ENCODE data around the gene COX5B. TPM values are rescaled to one million over a fixed set of nuclear protein-coding genes. Genes with fewer than 3 reads are reported as not detected.
A peak's percentile ranks its signal among the peaks of the same experiment; 100 is the strongest.
"Not testable (repeated sequence)": the region's sequence is repeated elsewhere in the genome, so short reads cannot be mapped to it uniquely, and the experiment has no call there.

Gene COX5B
- total RNA-seq, 1 donor from 2014 or later, result 237 TPM

DNA sequence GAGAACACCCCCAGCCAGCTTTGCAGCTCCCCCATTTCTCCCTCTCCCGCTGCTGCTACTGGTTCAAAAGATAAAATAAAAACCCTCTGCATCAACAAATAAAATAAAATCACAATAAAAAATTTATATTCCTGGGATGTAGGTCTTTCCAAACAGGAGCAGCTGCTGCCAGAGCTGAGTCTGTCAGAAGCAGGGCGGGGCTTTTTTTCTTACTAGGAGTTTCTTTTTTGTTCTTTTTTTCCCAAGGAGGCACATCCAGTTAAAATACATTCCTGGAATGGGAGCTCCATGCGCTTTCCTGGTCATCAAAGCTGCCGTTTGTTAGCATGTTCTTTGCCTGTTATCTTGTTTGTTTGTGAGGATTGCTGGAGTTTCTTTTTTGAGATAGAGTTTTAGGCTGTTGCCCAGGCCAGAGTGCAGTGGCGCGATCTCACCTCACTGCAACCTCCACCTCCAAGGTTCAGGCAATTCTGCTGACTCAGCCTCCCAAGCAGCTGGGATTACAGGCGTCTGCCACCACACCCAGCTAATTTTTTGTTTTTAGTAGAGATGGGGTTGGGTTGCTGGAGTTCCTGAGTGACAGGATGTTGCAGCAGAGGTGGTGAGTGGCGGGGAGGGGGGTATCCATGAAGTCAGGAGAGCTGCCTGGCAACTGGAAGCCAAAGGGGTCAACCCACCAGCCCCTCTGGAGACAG is 20.4 kb upstream of the COX5B start:
- H3K36me3 Mint-ChIP-seq (ENCODE audit: low read depth); H3K27ac Mint-ChIP-seq; intact Hi-C loops (cut with micrococcal nuclease); H3K4me3 Mint-ChIP-seq (ENCODE audit: low read depth); H3K9me3 Mint-ChIP-seq; H3K4me1 Mint-ChIP-seq (ENCODE audit: low read depth); DNase-seq (ENCODE audit: low spot score): not testable (repeated sequence)
- peaks cover 12% of the 10 kb centered on the region for H3K27me3 Mint-ChIP-seq (ENCODE audit: low read depth)

DNA sequence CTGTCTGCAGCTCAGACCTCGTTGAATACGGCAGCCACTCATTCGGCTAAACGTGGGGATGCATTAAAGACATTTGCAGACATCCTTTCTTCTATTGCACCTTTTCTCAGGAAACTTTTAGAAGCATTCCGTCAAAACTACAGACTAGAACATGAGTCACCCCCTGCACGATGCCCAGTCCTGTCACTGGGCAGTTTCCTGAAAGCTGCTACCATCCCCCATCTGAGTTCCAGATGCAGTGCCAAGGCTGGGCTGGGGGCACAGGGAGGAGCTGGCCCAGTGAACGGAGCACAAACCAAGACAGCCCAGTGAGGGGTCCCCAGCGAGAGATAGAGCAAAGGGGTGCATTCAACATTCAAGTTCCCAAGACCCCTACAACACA is 19.8 kb upstream of the COX5B start:
- H3K4me1 Mint-ChIP-seq (ENCODE audit: low read depth); intact Hi-C loops (cut with micrococcal nuclease); H3K4me3 Mint-ChIP-seq (ENCODE audit: low read depth); H3K27ac Mint-ChIP-seq; H3K9me3 Mint-ChIP-seq; H3K36me3 Mint-ChIP-seq (ENCODE audit: low read depth); DNase-seq (ENCODE audit: low spot score): not testable (repeated sequence)
- H3K27me3 Mint-ChIP-seq (ENCODE audit: low read depth), result peaks cover 16% of the 10 kb centered on the region

DNA sequence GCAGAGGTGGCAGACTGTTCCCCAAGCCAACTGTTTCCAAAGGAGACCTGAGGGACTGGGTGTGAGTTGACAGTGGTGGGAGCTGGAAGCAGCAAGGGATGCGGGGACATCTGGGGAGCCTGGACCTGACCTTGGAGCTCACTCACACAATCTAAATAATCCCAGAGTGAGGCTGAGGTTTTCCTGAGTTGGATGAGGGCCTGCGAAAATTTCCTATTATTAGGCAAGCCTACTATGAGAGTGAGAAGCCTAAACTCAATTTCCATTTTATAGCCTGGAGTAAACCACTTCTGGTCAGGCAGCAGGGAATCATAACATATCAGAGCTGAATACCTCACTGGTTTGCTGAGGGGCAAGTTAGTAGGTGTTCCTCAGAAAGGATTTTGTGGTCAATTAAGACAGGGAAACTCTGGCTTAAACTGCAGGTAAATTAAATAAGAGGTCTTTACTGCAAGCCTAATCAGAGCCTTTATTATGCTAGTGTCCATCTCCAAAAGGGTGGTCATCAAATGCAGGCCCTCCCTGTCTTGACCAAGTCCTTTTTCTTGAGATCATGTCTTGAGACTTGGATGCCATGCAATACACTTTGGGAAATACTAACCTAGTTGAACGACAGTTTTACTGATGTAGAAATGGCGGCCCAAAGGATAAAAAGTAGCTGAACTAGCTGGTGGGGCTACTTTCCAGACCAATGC is 1.7 kb upstream of the COX5B start:
- Mint-ChIP-seq H3K9me3 (no peaks in the 10 kb centered on the region), H3K36me3 (ENCODE audit: low read depth) (peaks cover 24% of the 10 kb centered on the region), H3K27ac (no peak overlapping the region), H3K27me3 (ENCODE audit: low read depth) (peaks cover 10% of the 10 kb centered on the region), H3K4me1 (ENCODE audit: low read depth) (peaks cover 19% of the 10 kb centered on the region), H3K4me3 (ENCODE audit: low read depth) (no peak overlapping the region)
- intact Hi-C loops (cut with micrococcal nuclease), result no loop called here
- no peak for DNase-seq (ENCODE audit: low spot score)

DNA sequence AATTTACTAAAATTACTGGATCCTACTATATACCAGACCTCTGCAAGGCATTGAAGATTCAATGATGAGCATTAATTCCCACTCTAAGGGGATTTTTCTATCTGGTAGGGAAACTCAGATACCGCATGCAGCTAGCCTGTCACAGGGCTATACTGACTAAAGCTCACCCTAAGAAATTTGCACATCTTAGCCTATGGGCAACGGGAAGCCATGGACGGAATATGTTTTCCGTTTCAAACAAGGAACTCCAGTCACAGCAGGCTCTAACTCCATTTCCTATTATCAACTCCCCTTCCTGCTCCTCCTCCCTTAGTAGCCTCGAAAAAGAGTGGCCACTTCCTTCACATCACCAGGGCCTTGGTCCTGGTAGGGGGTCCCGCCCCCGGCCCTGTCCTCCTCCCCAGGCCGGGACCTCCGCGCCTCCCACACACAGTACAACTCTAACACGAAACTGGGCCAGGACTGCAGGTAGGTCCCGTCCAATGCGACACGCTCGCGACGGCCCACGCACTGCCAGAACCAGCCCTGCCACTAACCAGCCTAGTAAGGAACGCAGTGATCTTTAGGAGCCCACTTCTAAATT is 659 bp upstream of the COX5B start:
- no peak for DNase-seq (ENCODE audit: low spot score)
- peaks cover 3% of the 10 kb centered on the region for H3K27me3 Mint-ChIP-seq (ENCODE audit: low read depth)
- intact Hi-C loops (cut with micrococcal nuclease), result loop anchor here (1.0 kb wide), 1 partner anchor 19 kb away; the partner anchor contains the start of gene ACTR1B
- peak overlapping the region; percentile 97 for H3K27ac Mint-ChIP-seq
- peaks cover 32% of the 10 kb centered on the region for H3K36me3 Mint-ChIP-seq (ENCODE audit: low read depth)
- H3K9me3 Mint-ChIP-seq, result no peaks in the 10 kb centered on the region
- H3K4me1 Mint-ChIP-seq (ENCODE audit: low read depth), result peaks cover 19% of the 10 kb centered on the region
- H3K4me3 Mint-ChIP-seq (ENCODE audit: low read depth), result peak overlapping the region; percentile 93

DNA sequence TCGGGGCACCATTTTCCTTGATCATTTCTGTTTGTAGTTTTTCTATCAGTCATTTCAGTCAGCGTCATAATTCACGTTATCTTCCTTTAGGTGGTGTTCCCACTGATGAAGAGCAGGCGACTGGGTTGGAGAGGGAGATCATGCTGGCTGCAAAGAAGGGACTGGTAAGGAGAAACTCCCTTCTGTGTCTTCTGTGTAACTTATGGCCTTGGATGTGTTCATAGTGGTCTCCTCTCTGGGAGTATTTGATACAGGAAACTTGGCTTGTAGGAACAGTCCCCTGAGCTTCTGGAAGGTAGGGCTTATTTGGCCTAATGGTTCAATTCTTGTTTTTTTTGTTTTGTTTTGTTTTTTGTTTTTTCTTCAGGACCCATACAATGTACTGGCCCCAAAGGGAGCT is 1.1 kb downstream of the COX5B start:
- H3K4me1 Mint-ChIP-seq (ENCODE audit: low read depth), result peaks cover 19% of the 10 kb centered on the region
- H3K27me3 Mint-ChIP-seq (ENCODE audit: low read depth), result no peaks in the 10 kb centered on the region
- H3K9me3 Mint-ChIP-seq, result no peaks in the 10 kb centered on the region
- H3K27ac Mint-ChIP-seq, result peak overlapping the region; percentile 97
- H3K36me3 Mint-ChIP-seq (ENCODE audit: low read depth), result peaks cover 39% of the 10 kb centered on the region
- no peak for DNase-seq (ENCODE audit: low spot score)
- intact Hi-C loops (cut with micrococcal nuclease), result no loop called here
- peak overlapping the region; percentile 93 for H3K4me3 Mint-ChIP-seq (ENCODE audit: low read depth)

DNA sequence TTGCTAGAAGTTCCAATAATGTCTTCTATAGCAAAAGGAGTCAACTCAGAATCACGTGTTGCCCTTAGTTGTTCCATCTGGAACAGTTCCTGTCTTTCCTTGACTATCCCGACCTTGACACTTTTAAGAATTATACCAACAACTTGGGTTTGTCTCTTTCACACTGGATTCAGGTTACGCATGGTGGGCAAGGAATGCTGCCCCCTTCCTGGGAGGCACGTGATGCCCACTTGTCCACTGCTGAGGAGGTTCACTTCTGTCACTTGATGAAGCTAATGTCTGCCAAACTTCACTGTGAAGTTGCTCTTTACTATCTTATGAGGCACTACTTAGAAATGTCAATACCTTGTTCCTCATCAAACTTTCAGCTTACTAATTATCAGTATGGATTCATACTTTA is 5.3 kb downstream of the COX5B start:
- H3K27ac Mint-ChIP-seq, result peak overlapping the region; percentile 68

DNA sequence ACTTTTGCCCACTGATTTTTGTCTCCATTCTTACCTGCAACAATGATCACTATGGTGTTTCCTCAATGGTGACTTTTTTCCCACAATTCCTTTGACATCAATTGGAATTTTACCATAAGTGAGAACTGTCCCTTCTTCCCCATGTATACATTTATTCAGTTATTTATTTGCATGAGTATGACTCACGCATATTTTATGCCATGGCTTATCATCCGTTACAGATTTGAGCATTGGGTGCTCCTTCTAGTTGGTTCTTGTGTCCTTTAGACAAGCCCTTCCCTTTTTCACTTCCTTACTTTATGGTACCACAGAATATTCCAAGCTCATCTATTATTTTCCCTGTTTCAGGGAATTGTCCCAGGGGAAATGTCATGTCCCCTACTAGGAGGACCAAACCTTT is 7.6 kb downstream of the COX5B start:
- no peak for DNase-seq (ENCODE audit: low spot score)
- H3K27me3 Mint-ChIP-seq (ENCODE audit: low read depth), result no peaks in the 10 kb centered on the region
- H3K4me3 Mint-ChIP-seq (ENCODE audit: low read depth), result no peak overlapping the region
- H3K36me3 Mint-ChIP-seq (ENCODE audit: low read depth), result peaks cover 70% of the 10 kb centered on the region
- intact Hi-C loops (cut with micrococcal nuclease), result no loop called here
- no peaks in the 10 kb centered on the region for H3K9me3 Mint-ChIP-seq
- H3K27ac Mint-ChIP-seq, result no peak overlapping the region
- H3K4me1 Mint-ChIP-seq (ENCODE audit: low read depth), result peaks cover 18% of the 10 kb centered on the region

More for the DNA sequence above, 5.3 kb downstream of the COX5B start:
- Mint-ChIP-seq H3K27me3 (ENCODE audit: low read depth) (no peaks in the 10 kb centered on the region), H3K9me3 (no peaks in the 10 kb centered on the region), H3K36me3 (ENCODE audit: low read depth) (peaks cover 69% of the 10 kb centered on the region), H3K4me1 (ENCODE audit: low read depth) (peaks cover 26% of the 10 kb centered on the region), H3K4me3 (ENCODE audit: low read depth) (no peak overlapping the region)
- intact Hi-C loops (cut with micrococcal nuclease), result no loop called here
- DNase-seq (ENCODE audit: low spot score), result no peak

DNA sequence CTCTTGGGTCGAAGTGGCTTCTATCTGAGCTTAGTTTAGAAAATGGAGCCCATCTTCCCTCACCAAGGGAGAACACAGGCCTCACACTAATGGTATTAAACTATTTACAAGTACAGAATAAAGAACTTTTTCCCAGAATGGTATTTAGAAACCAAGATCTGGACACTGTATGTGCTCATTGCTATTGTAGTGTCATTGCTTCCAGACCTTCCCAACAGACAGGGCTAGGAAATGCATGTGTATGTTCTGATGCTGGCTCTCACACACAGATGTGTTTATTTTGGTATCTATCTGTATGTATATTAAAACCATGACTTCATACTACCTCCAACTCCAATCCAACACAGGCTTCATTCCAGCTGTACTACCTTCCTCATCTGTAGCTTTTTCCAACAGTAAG is 8.0 kb downstream of the COX5B start:
- Mint-ChIP-seq H3K4me3 (ENCODE audit: low read depth) (no peak overlapping the region), H3K27me3 (ENCODE audit: low read depth) (no peaks in the 10 kb centered on the region), H3K27ac (peak overlapping the region; percentile 55), H3K36me3 (ENCODE audit: low read depth) (peaks cover 71% of the 10 kb centered on the region), H3K4me1 (ENCODE audit: low read depth) (peaks cover 18% of the 10 kb centered on the region), H3K9me3 (no peaks in the 10 kb centered on the region)
- no peak for DNase-seq (ENCODE audit: low spot score)
- intact Hi-C loops (cut with micrococcal nuclease), result no loop called here

DNA sequence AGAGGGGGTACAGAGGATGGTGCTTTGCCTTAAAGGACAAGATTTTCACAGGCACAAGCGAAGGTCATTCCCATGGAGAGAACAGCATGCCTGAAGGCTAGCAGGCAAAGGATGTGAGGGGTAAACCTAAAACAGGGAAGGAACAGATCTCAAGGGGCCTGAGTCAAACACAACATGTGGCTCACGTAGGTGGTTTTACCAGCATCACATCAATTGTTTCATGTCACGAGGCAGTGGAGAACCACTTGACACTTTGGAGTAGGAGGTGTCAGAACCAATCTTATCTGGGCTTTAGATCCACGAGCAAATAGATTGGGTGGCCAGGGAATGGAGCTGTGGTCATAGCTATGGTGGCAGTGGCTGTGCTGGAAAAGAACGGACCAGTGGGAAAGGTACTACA is 8.4 kb downstream of the COX5B start:
- peaks cover 18% of the 10 kb centered on the region for H3K4me1 Mint-ChIP-seq (ENCODE audit: low read depth)
- no peaks in the 10 kb centered on the region for H3K27me3 Mint-ChIP-seq (ENCODE audit: low read depth)
- H3K9me3 Mint-ChIP-seq, result no peaks in the 10 kb centered on the region
- no peak for DNase-seq (ENCODE audit: low spot score)
- no peak overlapping the region for H3K4me3 Mint-ChIP-seq (ENCODE audit: low read depth)
- intact Hi-C loops (cut with micrococcal nuclease), result no loop called here
- peaks cover 67% of the 10 kb centered on the region for H3K36me3 Mint-ChIP-seq (ENCODE audit: low read depth)
- H3K27ac Mint-ChIP-seq, result peak overlapping the region; percentile 55

DNA sequence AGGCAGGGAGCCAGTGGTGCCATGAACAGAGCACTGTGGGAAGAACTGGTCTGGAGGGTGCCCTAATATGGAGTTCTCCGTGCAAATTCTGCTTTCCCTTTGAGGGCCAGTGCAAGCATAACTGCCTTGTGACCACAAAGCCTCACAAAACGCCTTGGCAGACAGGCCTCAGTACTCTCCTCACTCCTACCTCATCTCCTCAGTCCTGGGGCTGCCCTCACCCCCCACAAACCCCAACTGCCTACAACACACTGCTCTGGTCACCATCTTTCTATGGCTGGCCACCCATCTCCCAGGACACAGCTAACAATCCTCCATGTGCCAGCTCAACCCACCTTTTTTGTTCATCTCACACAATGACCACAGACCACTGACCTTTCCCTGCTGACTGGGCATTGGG is 8.9 kb downstream of the COX5B start:
- peaks cover 18% of the 10 kb centered on the region for H3K4me1 Mint-ChIP-seq (ENCODE audit: low read depth)
- H3K4me3 Mint-ChIP-seq (ENCODE audit: low read depth), result no peak overlapping the region
- DNase-seq (ENCODE audit: low spot score), result no peak
- H3K27ac Mint-ChIP-seq, result peak overlapping the region; percentile 55
- peaks cover 65% of the 10 kb centered on the region for H3K36me3 Mint-ChIP-seq (ENCODE audit: low read depth)
- no peaks in the 10 kb centered on the region for H3K9me3 Mint-ChIP-seq
- intact Hi-C loops (cut with micrococcal nuclease), result no loop called here
- H3K27me3 Mint-ChIP-seq (ENCODE audit: low read depth), result no peaks in the 10 kb centered on the region

DNA sequence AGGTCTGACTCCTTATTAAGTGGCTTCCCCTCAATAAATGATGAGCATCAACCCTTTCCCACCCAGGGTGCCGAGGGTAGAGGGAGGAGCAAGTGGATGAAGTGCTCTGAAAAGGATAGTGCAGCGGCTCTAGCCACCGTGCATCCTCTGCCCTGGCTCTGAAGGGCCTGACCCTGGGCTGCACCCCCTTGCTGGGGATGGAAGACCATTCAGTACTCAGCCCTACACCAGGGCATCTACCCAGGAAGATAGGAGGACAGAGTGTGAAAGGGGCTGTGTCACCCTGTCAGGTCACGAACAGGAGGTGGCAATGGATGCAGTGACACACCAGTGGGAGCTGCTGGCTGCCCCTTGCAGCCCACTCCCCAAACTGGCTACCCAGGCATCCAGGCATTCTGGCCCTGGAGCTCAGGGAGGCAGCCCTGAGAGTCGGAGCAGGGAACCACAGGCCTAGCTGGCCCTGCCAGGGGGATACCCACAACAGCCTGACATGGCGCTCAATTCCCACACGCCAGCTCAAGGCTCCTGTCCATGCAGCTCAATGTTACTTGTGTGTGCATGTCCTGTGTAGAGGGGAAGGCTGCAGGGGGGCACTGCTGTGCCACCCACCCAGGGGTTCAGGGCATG is 10.4 kb downstream of the COX5B start:
- H3K4me3 Mint-ChIP-seq (ENCODE audit: low read depth), result no peak overlapping the region
- no peak for DNase-seq (ENCODE audit: low spot score)
- intact Hi-C loops (cut with micrococcal nuclease), result no loop called here
- H3K27me3 Mint-ChIP-seq (ENCODE audit: low read depth), result no peaks in the 10 kb centered on the region
- H3K4me1 Mint-ChIP-seq (ENCODE audit: low read depth), result peaks cover 24% of the 10 kb centered on the region
- no peaks in the 10 kb centered on the region for H3K9me3 Mint-ChIP-seq
- peaks cover 68% of the 10 kb centered on the region for H3K36me3 Mint-ChIP-seq (ENCODE audit: low read depth)
- H3K27ac Mint-ChIP-seq, result no peak overlapping the region

DNA sequence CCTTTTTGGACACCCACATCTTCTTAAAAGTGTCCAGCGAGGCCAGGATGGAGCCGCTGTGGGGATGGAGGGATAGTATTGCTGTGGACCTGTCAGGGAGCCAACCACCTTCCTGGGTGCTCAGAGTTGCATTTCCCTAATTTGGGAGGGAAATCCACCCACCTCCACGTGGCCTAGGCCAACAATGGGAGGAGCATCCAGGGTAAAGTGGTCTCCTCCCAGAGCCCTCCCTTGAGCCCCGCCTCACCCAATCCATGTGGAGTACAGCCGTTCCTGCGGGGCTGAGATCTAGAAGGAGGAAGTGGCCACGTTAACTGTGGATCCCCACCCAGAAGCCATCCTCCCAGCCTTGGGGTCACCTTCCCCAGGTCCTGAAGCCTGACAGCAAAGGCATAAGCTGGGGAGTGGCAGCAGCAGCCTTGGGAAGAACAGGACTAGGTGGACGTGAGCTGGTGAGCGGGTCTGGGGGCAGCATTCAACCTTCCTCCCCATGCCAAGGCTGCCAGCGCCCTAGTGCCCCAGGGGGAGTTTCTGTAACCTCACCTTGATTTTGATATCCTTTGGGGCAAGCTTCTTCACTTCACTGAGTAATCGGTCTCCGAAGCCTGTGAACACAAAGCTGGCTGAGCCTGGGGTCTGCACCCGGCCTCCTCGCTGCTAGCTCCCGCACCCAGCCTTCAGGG is 11.2 kb downstream of the COX5B start:
- no peak overlapping the region for H3K27ac Mint-ChIP-seq

More for the DNA sequence above, 11.2 kb downstream of the COX5B start:
- intact Hi-C loops (cut with micrococcal nuclease), result no loop called here
- no peak overlapping the region for H3K4me3 Mint-ChIP-seq (ENCODE audit: low read depth)
- H3K27me3 Mint-ChIP-seq (ENCODE audit: low read depth), result no peaks in the 10 kb centered on the region
- no peak for DNase-seq (ENCODE audit: low spot score)
- H3K9me3 Mint-ChIP-seq, result no peaks in the 10 kb centered on the region
- H3K36me3 Mint-ChIP-seq (ENCODE audit: low read depth), result peaks cover 76% of the 10 kb centered on the region
- peaks cover 32% of the 10 kb centered on the region for H3K4me1 Mint-ChIP-seq (ENCODE audit: low read depth)

All from activated T-helper 2 cell treated with anti-CD3 and anti-CD28 coated beads, Interferon-gamma antibody, Interleukin-2, Interleukin-4, amounts not matched to agents 10 μg/mL and 5 μg/mL and 100 μg/mL, durations not matched to agents 14 hours and 24 hours and 36 hours (primary cell).